SK-N-SH treated with all-trans-retinoic acid at 6 μM for 48 hours (cell line): ENCODE results near the gene ARHGAP24.

Experiments
- ATAC-seq: fragments of 200-7000 bp; cut with Tn5 transposase; 3 replicates; pipeline ENCODE4 v1.9.1; 2020; ENCODE audit warnings: mild to moderate bottlenecking, moderate library complexity
- ARNTL ChIP-seq: fragments of 450-650 bp; formaldehyde crosslinking; IDR thresholded peaks from 2 replicates; pipeline ENCODE4 v1.5.0; 2020; ENCODE audit warnings: low read depth, mild to moderate bottlenecking, moderate library complexity, borderline replicate concordance
- BACH2 ChIP-seq: fragments of 250-450 bp; sonication (Bioruptor Pico); IDR thresholded peaks from 2 replicates; pipeline ENCODE4 v1.9.0; 2021; ENCODE audit warnings: mild to moderate bottlenecking, borderline replicate concordance
- CSDC2 ChIP-seq: fragments of 250-450 bp; sonication (Bioruptor Pico); IDR thresholded peaks from 2 replicates; pipeline ENCODE4 v1.5.0; 2020; ENCODE audit warnings: mild to moderate bottlenecking, moderate library complexity
- ESRRG ChIP-seq: fragments of 250-450 bp; sonication (Bioruptor Pico); IDR thresholded peaks from 2 replicates; pipeline ENCODE4 v1.6.1; 2021; ENCODE audit warnings: mild to moderate bottlenecking
- GLIS3 ChIP-seq: fragments of 250-450 bp; sonication (Bioruptor Pico); IDR thresholded peaks from 2 replicates; pipeline ENCODE4 v1.5.0; 2020; ENCODE audit warnings: mild to moderate bottlenecking, moderate library complexity
- ISL1 ChIP-seq: fragments of 250-450 bp; sonication (Bioruptor Pico); IDR thresholded peaks from 2 replicates; pipeline ENCODE4 v2.1.2; 2022; ENCODE audit warnings: mild to moderate bottlenecking, moderate library complexity
- OSR1 ChIP-seq: fragments of 250-450 bp; sonication (Bioruptor Pico); IDR thresholded peaks from 2 replicates; pipeline ENCODE4 v1.8.0; 2022; ENCODE audit warnings: moderate library complexity, mild to moderate bottlenecking, inconsistent platforms
- PPARA ChIP-seq: fragments of 250-450 bp; sonication (Bioruptor Pico); IDR thresholded peaks from 2 replicates; pipeline ENCODE4 v1.5.0; 2020; ENCODE audit warnings: mild to moderate bottlenecking, borderline replicate concordance
- RARB ChIP-seq: fragments of 250-450 bp; sonication (Bioruptor Pico); IDR thresholded peaks from 2 replicates; pipeline ENCODE4 v1.8.0; 2021; ENCODE audit warnings: mild to moderate bottlenecking, moderate library complexity
- SNAI2 ChIP-seq: fragments of 250-450 bp; sonication (Bioruptor Pico); IDR thresholded peaks from 2 replicates; pipeline ENCODE4 v1.5.0; 2020; ENCODE audit warnings: mild to moderate bottlenecking, moderate library complexity
- TCF4 ChIP-seq: fragments of 250-450 bp; sonication (Bioruptor Pico); IDR thresholded peaks from 2 replicates; pipeline ENCODE4 v1.8.0; 2021; ENCODE audit warnings: mild to moderate bottlenecking, moderate library complexity, borderline replicate concordance
- TOX ChIP-seq: fragments of 250-450 bp; sonication (Bioruptor Pico); IDR thresholded peaks from 2 replicates; pipeline ENCODE4 v1.8.0; 2021; ENCODE audit warnings: mild to moderate bottlenecking, moderate library complexity, borderline replicate concordance
- TSHZ2 ChIP-seq: fragments of 250-450 bp; sonication (Bioruptor Pico); IDR thresholded peaks from 2 replicates; pipeline ENCODE4 v1.5.0; 2020; ENCODE audit warnings: mild to moderate bottlenecking, moderate library complexity
- ZC3H10 ChIP-seq: fragments of 250-450 bp; sonication (Bioruptor Pico); IDR thresholded peaks from 2 replicates; pipeline ENCODE4 v1.5.1; 2021; ENCODE audit warnings: mild to moderate bottlenecking, moderate library complexity
- ZFP30 ChIP-seq: fragments of 450-650 bp; formaldehyde crosslinking; IDR thresholded peaks from 2 replicates; pipeline ENCODE4 v1.5.0; 2022; ENCODE audit warnings: mild to moderate bottlenecking, moderate library complexity
- ZNF565 ChIP-seq: fragments of 450-650 bp; formaldehyde crosslinking; conservative IDR thresholded peaks from 2 replicates; pipeline ENCODE4 v1.5.0; 2020; ENCODE audit warnings: low read depth, mild to moderate bottlenecking, moderate library complexity
- ZNF70 ChIP-seq: fragments of 450-650 bp; formaldehyde crosslinking; IDR thresholded peaks from 2 replicates; pipeline ENCODE4 v1.5.0; 2020; ENCODE audit warnings: mild to moderate bottlenecking, moderate library complexity
- ZNF8 ChIP-seq: fragments of 450-650 bp; formaldehyde crosslinking; IDR thresholded peaks from 2 replicates; pipeline ENCODE4 v1.5.0; 2020; ENCODE audit warnings: mild to moderate bottlenecking, moderate library complexity
- TF ChIP-seq, protein P1 (sequence below): fragments of 250-450 bp; sonication (Bioruptor Pico); IDR thresholded peaks from 2 replicates; pipeline ENCODE4 v1.8.0; 2021; ENCODE audit warnings: low read depth, mild to moderate bottlenecking, moderate library complexity, borderline replicate concordance
- TF ChIP-seq, protein P2 (sequence below): fragments of 250-450 bp; sonication (Bioruptor Pico); IDR thresholded peaks from 2 replicates; pipeline ENCODE4 v1.5.1; 2021; ENCODE audit warnings: mild to moderate bottlenecking, moderate library complexity
- TF ChIP-seq, protein P3 (sequence below): fragments of 250-450 bp; sonication (Bioruptor Pico); IDR thresholded peaks from 2 replicates; pipeline ENCODE4 v1.5.1; 2020; ENCODE audit warnings: low read depth, mild to moderate bottlenecking, moderate library complexity

ARHGAP24 gene

DNA sequence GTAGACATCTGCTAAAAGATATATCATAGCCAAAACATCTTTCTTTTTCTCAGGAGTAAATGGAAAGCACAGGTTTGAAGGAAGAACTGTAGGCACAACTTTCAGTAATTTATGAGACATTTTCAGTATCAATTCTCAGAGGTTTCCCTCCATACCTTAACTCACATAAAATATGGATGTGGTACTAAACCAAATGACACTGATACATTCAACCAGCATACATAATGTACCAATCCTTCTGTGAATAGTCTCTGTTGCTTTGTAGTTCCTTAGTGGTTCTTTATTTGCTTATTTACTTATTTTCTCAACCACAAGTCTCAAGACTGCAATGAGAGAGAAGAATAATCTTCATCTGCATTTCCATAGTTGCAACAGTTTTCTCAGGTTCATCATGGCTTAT, 96.1 kb downstream of the ARHGAP24 start:
- TF ChIP-seq ZNF565 (CRISPR knock-in tag) (no peak), TSHZ2 (no peak)
- ATAC-seq = no peak

GRCh38 chr4:85573270-85573669, 98.3 kb downstream of the ARHGAP24 start:
- ATAC-seq = no peak
- TF ChIP-seq ZC3H10 (no peak), ZNF70 (no peak), TSHZ2 (no peak), CSDC2 (no peak), OSR1 (CRISPR knock-in tag) (no peak), TCF4 (CRISPR knock-in tag) (no peak), ESRRG (no peak), RARB (CRISPR knock-in tag) (no peak), ISL1 (no peak), ZNF565 (CRISPR knock-in tag) (no peak)
- TF ChIP-seq, protein P1, sequence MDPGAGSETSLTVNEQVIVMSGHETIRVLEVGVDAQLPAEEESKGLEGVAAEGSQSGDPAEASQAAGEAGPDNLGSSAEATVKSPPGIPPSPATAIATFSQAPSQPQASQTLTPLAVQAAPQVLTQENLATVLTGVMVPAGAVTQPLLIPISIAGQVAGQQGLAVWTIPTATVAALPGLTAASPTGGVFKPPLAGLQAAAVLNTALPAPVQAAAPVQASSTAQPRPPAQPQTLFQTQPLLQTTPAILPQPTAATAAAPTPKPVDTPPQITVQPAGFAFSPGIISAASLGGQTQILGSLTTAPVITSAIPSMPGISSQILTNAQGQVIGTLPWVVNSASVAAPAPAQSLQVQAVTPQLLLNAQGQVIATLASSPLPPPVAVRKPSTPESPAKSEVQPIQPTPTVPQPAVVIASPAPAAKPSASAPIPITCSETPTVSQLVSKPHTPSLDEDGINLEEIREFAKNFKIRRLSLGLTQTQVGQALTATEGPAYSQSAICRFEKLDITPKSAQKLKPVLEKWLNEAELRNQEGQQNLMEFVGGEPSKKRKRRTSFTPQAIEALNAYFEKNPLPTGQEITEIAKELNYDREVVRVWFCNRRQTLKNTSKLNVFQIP (CRISPR knock-in tag) = no peak
- TF ChIP-seq, protein P2, sequence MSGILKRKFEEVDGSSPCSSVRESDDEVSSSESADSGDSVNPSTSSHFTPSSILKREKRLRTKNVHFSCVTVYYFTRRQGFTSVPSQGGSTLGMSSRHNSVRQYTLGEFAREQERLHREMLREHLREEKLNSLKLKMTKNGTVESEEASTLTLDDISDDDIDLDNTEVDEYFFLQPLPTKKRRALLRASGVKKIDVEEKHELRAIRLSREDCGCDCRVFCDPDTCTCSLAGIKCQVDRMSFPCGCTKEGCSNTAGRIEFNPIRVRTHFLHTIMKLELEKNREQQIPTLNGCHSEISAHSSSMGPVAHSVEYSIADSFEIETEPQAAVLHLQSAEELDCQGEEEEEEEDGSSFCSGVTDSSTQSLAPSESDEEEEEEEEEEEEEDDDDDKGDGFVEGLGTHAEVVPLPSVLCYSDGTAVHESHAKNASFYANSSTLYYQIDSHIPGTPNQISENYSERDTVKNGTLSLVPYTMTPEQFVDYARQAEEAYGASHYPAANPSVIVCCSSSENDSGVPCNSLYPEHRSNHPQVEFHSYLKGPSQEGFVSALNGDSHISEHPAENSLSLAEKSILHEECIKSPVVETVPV (CRISPR knock-in tag) = no peak
- TF ChIP-seq, all 23 proteins: peak for 0

DNA sequence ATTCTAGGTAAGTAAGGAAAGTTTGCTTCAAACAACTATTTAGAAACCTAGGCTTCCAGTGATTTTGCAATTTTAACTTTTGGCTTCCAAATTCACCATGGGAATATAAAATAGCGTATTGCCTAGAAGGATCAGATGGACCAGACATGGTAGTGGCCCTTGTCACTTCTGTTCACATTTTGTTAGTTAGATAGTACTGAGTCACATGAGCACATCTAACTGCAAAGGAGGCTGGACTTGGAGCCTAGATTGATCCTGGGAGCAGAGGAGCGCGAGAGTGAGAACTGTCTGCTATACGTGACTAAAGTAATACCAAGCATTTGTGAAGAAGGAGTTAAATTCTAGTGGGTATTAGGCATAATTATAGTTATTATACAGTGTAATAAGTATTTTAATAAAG, 102.4 kb downstream of the ARHGAP24 start:
- no peak for TF ChIP-seq ZNF8
- TF ChIP-seq GLIS3 (CRISPR knock-in tag) = no peak
- no peak for TF ChIP-seq CSDC2
- TF ChIP-seq SNAI2 (CRISPR knock-in tag) = no peak
- TF ChIP-seq RARB (CRISPR knock-in tag) = no peak
- TF ChIP-seq TCF4 (CRISPR knock-in tag) = no peak
- ATAC-seq = no peak

DNA sequence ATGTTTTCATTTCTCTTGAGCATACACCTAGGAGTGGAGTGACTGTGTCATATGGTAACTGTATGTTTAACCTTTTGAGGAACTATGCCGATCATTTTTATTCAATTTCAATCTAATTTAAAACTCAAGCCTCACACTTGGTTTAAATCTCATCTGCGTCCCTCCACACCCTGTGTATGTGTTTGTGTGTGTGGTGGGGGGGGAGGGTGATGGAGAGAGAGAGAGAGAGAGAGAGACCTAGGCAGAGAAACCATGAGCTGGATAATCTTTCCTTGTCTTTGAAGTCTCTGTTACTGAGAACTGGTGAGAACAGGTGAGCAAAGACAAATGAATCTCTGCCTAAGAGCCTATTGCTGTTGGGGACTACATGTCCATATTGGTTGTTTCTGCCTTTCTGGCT, 105.0 kb downstream of the ARHGAP24 start:
- TF ChIP-seq TOX (no peak), BACH2 (CRISPR knock-in tag) (no peak), ZNF565 (CRISPR knock-in tag) (no peak), ZFP30 (CRISPR knock-in tag) (no peak), RARB (CRISPR knock-in tag) (no peak)
- no peak for ATAC-seq

DNA sequence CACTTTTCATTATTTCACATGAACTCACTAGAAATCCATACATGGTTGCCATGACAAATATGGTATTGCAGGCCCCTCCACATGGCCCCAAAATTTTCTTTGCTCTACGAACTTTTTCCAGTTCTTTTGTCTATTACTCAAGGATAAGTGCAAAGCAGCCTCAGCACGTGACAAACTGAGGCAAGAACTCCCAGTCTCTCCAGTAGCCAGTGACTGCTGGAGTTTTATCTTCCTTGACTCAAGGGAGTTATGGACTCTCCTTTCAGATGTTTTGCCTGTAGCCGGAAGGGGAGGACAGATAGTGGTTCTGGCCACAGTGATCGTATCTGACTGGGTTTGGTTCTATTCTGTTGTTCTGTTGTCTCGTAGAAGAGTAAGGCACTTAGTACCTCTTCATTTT, 105.5 kb downstream of the ARHGAP24 start:
- TF ChIP-seq PPARA (no peak), ARNTL (CRISPR knock-in tag) (no peak), GLIS3 (CRISPR knock-in tag) (no peak), TOX (no peak), ZFP30 (CRISPR knock-in tag) (no peak), CSDC2 (no peak)
- TF ChIP-seq, protein P3, sequence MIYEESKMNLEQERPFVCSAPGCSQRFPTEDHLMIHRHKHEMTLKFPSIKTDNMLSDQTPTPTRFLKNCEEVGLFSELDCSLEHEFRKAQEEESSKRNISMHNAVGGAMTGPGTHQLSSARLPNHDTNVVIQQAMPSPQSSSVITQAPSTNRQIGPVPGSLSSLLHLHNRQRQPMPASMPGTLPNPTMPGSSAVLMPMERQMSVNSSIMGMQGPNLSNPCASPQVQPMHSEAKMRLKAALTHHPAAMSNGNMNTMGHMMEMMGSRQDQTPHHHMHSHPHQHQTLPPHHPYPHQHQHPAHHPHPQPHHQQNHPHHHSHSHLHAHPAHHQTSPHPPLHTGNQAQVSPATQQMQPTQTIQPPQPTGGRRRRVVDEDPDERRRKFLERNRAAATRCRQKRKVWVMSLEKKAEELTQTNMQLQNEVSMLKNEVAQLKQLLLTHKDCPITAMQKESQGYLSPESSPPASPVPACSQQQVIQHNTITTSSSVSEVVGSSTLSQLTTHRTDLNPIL (CRISPR knock-in tag) = no peak

More for the DNA sequence above, 105.5 kb downstream of the ARHGAP24 start:
- no peak for ATAC-seq
